SU-DHL-6 (cell line): ENCODE results near the gene NTM.
"Not testable (repeated sequence)": the region's sequence is repeated elsewhere in the genome, so short reads cannot be mapped to it uniquely, and the experiment has no call there.

Source experiments
- H2AFZ ChIP-seq: fragments of 200-600 bp; sonication (generic); 2 replicates; pipeline ENCODE4 v1.6.1; 2014; ENCODE audit warnings: low read depth, mild to moderate bottlenecking, moderate library complexity, mixed read lengths, antibody characterized with exemption, low read length; ENCODE audit not compliant: severe bottlenecking
- H3F3A ChIP-seq: fragments of 200-600 bp; shearing (Covaris generic); 2 replicates; pipeline ENCODE4 v1.6.0; 2016; ENCODE audit warnings: antibody characterized with exemption, mild to moderate bottlenecking; ENCODE audit not compliant: insufficient read depth
- H3K27ac ChIP-seq: fragments of 200-600 bp; sonication (generic); 2 replicates; pipeline ENCODE4 v1.5.1; 2016; ENCODE audit warnings: low read depth, mild to moderate bottlenecking, low read length, moderate library complexity, mixed read lengths
- H3K27me3 ChIP-seq: fragments of 200-600 bp; sonication (generic), shearing (Covaris generic); 2 replicates; pipeline ENCODE4 v1.6.0; 2014; ENCODE audit warnings: mild to moderate bottlenecking, low read length
- H3K36me3 ChIP-seq: fragments of 200-600 bp; sonication (generic); 2 replicates; pipeline ENCODE4 v1.6.1; 2014; ENCODE audit warnings: mild to moderate bottlenecking, low read length, mixed read lengths
- H3K4me2 ChIP-seq: fragments of 300-600, 200-600 bp; shearing (Covaris generic), sonication (generic); 2 replicates; pipeline ENCODE4 v1.6.0; 2014; ENCODE audit warnings: low read length, low read depth, mild to moderate bottlenecking; ENCODE audit not compliant: poor library complexity, severe bottlenecking
- H3K4me3 ChIP-seq: fragments of 200-600 bp; sonication (generic); 2 replicates; pipeline ENCODE4 v1.5.1; 2014; ENCODE audit warnings: antibody characterized with exemption, low read length, mild to moderate bottlenecking, mixed read lengths; ENCODE audit not compliant: insufficient read depth, poor library complexity, severe bottlenecking
- H3K79me2 ChIP-seq: fragments of 200-600 bp; sonication (generic); 2 replicates; pipeline ENCODE4 v1.6.1; 2014; ENCODE audit warnings: mild to moderate bottlenecking, low read length, moderate library complexity; ENCODE audit not compliant: insufficient read depth
- H3K9ac ChIP-seq: fragments of 200-600 bp; sonication (generic); 2 replicates; pipeline ENCODE4 v1.7.0; 2014; ENCODE audit warnings: mild to moderate bottlenecking, low read length
- H3K9me2 ChIP-seq: fragments of 200-600 bp; sonication (generic); replicated peaks from 2 replicates; pipeline ENCODE4 v1.6.1; 2014; ENCODE audit warnings: low read length; ENCODE audit not compliant: insufficient read depth
- H3K9me3 ChIP-seq: fragments of 200-600 bp; sonication (generic); 2 replicates; pipeline ENCODE4 v1.6.1; 2014; ENCODE audit warnings: low read length, mixed read lengths; ENCODE audit not compliant: insufficient read depth
- H4K20me1 ChIP-seq: fragments of 200-600 bp; sonication (generic); 2 replicates; pipeline ENCODE4 v1.6.1; 2014; ENCODE audit warnings: low read depth, mild to moderate bottlenecking, antibody characterized with exemption, low read length, moderate library complexity, mixed read lengths
- CTCF ChIP-seq: fragments of 200-600 bp; sonication (generic); IDR thresholded peaks from one replicate; pipeline ENCODE4 v1.5.1; 2017; ENCODE audit warnings: antibody characterized with exemption, mild to moderate bottlenecking, low read length, moderate library complexity; ENCODE audit not compliant: insufficient read depth, poor library complexity, severe bottlenecking
- EZH2phosphoT487 ChIP-seq: fragments of 200-600 bp; sonication (generic), shearing (Covaris generic); conservative IDR thresholded peaks from 2 replicates; pipeline ENCODE4 v1.6.1; 2018; ENCODE audit warnings: mild to moderate bottlenecking, antibody characterized with exemption, low read length, moderate library complexity, mixed read lengths

Gene NTM

DNA sequence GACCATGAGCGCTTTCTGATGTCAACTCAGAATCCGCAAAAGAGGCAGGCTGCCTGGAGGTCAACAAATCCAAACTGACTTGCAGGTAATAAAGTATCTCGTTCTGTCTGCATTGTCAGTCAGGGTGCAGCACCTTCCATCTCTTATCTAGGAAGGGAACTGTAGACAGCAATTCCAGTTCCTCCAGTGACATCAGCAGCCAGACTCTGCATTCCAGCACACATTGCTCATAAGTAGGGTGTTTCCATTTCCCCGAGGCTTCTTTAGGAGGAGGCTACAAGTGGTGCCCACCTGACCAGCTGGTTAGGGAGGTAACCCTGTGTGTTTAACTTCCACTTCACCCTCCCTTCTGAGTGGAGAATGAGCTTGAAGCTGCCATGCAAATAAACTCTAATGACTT is 53.3 kb downstream of the NTM start:
- no peak overlapping the region for H3K27ac ChIP-seq
- no peak overlapping the region for H3K4me3 ChIP-seq
- no peaks in the 10 kb centered on the region for H3K79me2 ChIP-seq
- no peaks in the 10 kb centered on the region for H4K20me1 ChIP-seq
- H3K36me3 ChIP-seq: no peaks in the 10 kb centered on the region
- no peak overlapping the region for H2AFZ ChIP-seq
- H3K9me2 ChIP-seq: no peaks in the 10 kb centered on the region
- TF ChIP-seq EZH2phosphoT487 (no peak), CTCF (no peak)
- no peaks in the 10 kb centered on the region for H3F3A ChIP-seq
- H3K4me2 ChIP-seq: no peak overlapping the region
- H3K9me3 ChIP-seq: no peaks in the 10 kb centered on the region
- no peak overlapping the region for H3K9ac ChIP-seq
- H3K27me3 ChIP-seq: no peaks in the 10 kb centered on the region

- not testable (repeated sequence) for H3K27me3 ChIP-seq, H4K20me1 ChIP-seq, H2AFZ ChIP-seq, H3K4me2 ChIP-seq, H3K9me2 ChIP-seq, H3K36me3 ChIP-seq, H3K79me2 ChIP-seq, H3K9ac ChIP-seq, H3F3A ChIP-seq, H3K9me3 ChIP-seq, H3K27ac ChIP-seq, H3K4me3 ChIP-seq
These were observed 54.0 kb downstream of the NTM start for GRCh38 chr11:131424257-131424876.

DNA sequence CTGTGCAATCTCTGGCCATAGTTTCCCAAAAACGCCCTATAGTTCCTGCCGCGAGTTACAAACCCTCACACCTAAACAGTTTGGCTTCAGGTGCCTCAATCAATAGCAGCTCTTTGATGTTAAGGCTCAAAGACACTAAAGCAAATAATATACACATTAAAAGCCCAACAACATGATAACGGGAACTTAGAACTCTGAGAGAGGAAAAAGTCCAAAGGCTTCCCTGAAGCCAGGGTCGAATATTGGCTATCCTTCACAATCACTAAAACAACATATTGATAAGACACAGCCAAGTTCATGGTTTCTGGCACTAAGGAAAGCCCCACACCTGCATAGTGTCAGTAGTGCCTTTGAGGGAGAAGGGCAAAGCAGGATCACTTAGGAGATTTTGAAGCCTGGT is 54.9 kb downstream of the NTM start:
- H3K27ac ChIP-seq: no peak overlapping the region
- no peak overlapping the region for H2AFZ ChIP-seq
- no peak for TF ChIP-seq CTCF
- H4K20me1 ChIP-seq: no peaks in the 10 kb centered on the region
- no peaks in the 10 kb centered on the region for H3K36me3 ChIP-seq
- no peaks in the 10 kb centered on the region for H3K9me2 ChIP-seq
- no peak overlapping the region for H3K4me3 ChIP-seq
- no peaks in the 10 kb centered on the region for H3K9me3 ChIP-seq
- H3K9ac ChIP-seq: no peak overlapping the region
- H3K4me2 ChIP-seq: no peak overlapping the region
- no peaks in the 10 kb centered on the region for H3F3A ChIP-seq
- no peaks in the 10 kb centered on the region for H3K79me2 ChIP-seq
- no peaks in the 10 kb centered on the region for H3K27me3 ChIP-seq

DNA sequence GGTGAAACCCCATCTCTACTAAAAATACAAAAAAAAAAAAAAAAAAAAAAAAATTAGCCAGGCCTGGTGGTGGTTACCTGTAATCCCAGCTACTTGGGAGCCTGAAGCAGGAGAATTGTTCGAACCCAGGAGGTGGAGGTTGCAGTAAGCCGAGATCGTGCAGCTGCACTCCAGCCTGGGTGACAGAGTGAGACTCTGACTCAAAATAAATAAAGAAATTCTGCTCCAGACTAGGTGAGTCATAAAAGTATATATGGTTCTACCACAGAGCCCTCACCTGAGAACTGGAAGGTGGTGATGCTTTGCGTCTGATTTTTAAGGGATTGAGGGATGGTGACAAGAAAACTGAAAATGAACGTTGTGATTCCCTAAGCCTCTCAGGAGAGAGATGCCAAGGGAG is 58.4 kb downstream of the NTM start:
- Histone ChIP-seq H3K4me3 (no peak overlapping the region), H3K9ac (no peak overlapping the region), H3K9me3 (no peaks in the 10 kb centered on the region), H3K79me2 (no peaks in the 10 kb centered on the region), H3F3A (no peaks in the 10 kb centered on the region), H2AFZ (no peak overlapping the region), H3K4me2 (no peak overlapping the region), H3K9me2 (no peaks in the 10 kb centered on the region), H3K27ac (no peak overlapping the region), H3K36me3 (no peaks in the 10 kb centered on the region), H4K20me1 (no peaks in the 10 kb centered on the region), H3K27me3 (no peaks in the 10 kb centered on the region)
- TF ChIP-seq EZH2phosphoT487 (no peak), CTCF (no peak)
